Ovary (tissue), 9 donors: Measurements from ENCODE around the gene TTC28. TPM values are rescaled to one million over a fixed set of nuclear protein-coding genes. Genes with fewer than 3 reads are reported as not detected.

Experiments used
- DNase-seq, 5 donors: peaks; one replicate each; pipeline ENCODE4 v3.0.0-alpha.2; 2019 to 2020
- H3K27ac ChIP-seq, 2 donors: fragments of 200-600 bp; one replicate each; pipeline versions ENCODE4 v1.5.1 to v1.8.0; 2019 to 2022
- H3K27me3 ChIP-seq: fragments of 200-600 bp; one replicate; pipeline ENCODE4 v1.8.0; 2022
- H3K36me3 ChIP-seq: fragments of 200-600 bp; sonication (generic); one replicate; pipeline ENCODE4 v1.5.1; 2019
- H3K4me1 ChIP-seq: one replicate; pipeline ENCODE4 v1.8.1; 2013; ENCODE audit warnings: mild to moderate bottlenecking, moderate library complexity; ENCODE audit not compliant: insufficient read depth
- H3K4me3 ChIP-seq: fragments of 200-600 bp; sonication (generic); one replicate; pipeline ENCODE4 v1.5.1; 2017
- H3K9me3 ChIP-seq, 2 donors: fragments of 200-600 bp in 1 of 2; sonication (generic) in 1 of 2; one replicate each; pipeline versions ENCODE4 v1.5.1 to v1.8.1; 2013 to 2019; ENCODE audit warnings: mild to moderate bottlenecking in 1 of 2, moderate library complexity in 1 of 2
- CTCF ChIP-seq, 3 donors: fragments of 450-650 bp in 2 of 3; fragments of 200-600 bp in 1 of 3; IDR thresholded peaks; one replicate each; pipeline versions ENCODE4 v1.5.1 to v1.8.0; 2016 to 2022; ENCODE audit warnings: antibody characterized with exemption in 3 of 3, mild to moderate bottlenecking in 1 of 3
- EP300 ChIP-seq: sonication (generic); formaldehyde crosslinking; IDR thresholded peaks from one replicate; pipeline ENCODE4 v1.6.1; 2017; ENCODE audit warnings: antibody characterized with exemption
- POLR2A ChIP-seq: fragments of 450-650 bp; IDR thresholded peaks from one replicate; pipeline ENCODE4 v1.6.1; 2017; ENCODE audit warnings: antibody characterized with exemption, mild to moderate bottlenecking, moderate library complexity
- WGBS, 3 donors: extraction: QIAGEN DNeasy Blood & Tissue Kit in 1 of 3; methylation state at CpG; one replicate each; pipeline versions ENCODE4 v1.1.5 to v1.1.7; 2013 to 2017; 5-methylcytosine and 5-hydroxymethylcytosine counted together
- intact Hi-C, 4 donors: fragments of 100-400 bp; cut with DNase I; formaldehyde crosslinking; loops; one replicate each; pipeline versions ENCODE4 v1.11.0 to v1.15.1; 2022 to 2023
- polyA plus RNA-seq, 2 donors: library from polyadenylated mRNA; stranded (reverse); fragments of 200-250 nt in 1 of 2; fragments of 350-450 nt in 1 of 2; fragmentation: Illumina TruSeq in 1 of 2; extraction: RNeasy Lipid Tissue Mini Kit (QIAGEN cat#74804) in 1 of 2; gene quantifications; one replicate each; pipeline ENCODE4 v1.2.3, GENCODE V29; 2013 to 2014
- total RNA-seq, 7 donors: library from RNA; depleted of rRNA in 2 of 7; stranded (reverse); fragments of >200 nt in 2 of 7; fragmentation: NEBNext Ultra II Directional in 3 of 7; extraction: Animal tissue kit (Norgen Biotek cat#: 25700) in 3 of 7; gene quantifications; one replicate each; pipeline versions ENCODE4 v1.1.0 to v1.2.4, GENCODE V29; 2016 to 2023
- donor health status: DM: no; HTN: no; CAD: no; lungs with moderate emphysema.
- donor health status: DM: no; HTN: no; CAD: no.
- donor health status: Bipolar disorder and iron deficiency.
- donor health status: DM: yes; HTN: yes; CAD: no.
- donor health status: DM: no; HTN: no; CAD: no.
- donor health status: DM: yes; HTN: yes; CAD: no.

The TTC28 gene
- total and polyA plus RNA-seq, 9 donors: 16.7 to 127 (median 72.9) TPM

GRCh38 chr22:28601915-28602314 lies 77.7 kb downstream of the TTC28 start:
- H3K36me3 ChIP-seq: no peaks in the 10 kb centered on the region
- intact Hi-C loops: loop anchor here in 3 of 4 donors (5.0 to 10.0 kb wide), 3 partner anchors 223 to 230 kb away; no protein-coding TSS in a partner anchor
- H3K4me1 ChIP-seq: no peaks in the 10 kb centered on the region
- no peak for DNase-seq
- H3K27me3 ChIP-seq: no peaks in the 10 kb centered on the region
- no peak overlapping the region for H3K27ac ChIP-seq
- no peak overlapping the region for H3K4me3 ChIP-seq
- no peak for TF ChIP-seq EP300
- no peak for TF ChIP-seq POLR2A
- no peak for TF ChIP-seq CTCF (IDR thresholded peaks at IDR 0.05)
- H3K9me3 ChIP-seq: no peaks in the 10 kb centered on the region

- no peaks in the 10 kb centered on the region for H3K9me3 ChIP-seq
- TF ChIP-seq EP300 (no peak), CTCF (IDR thresholded peaks at IDR 0.05) (peak; percentile 48 to 72 (median 56))
- H3K4me1 ChIP-seq: no peaks in the 10 kb centered on the region
- no peak overlapping the region for H3K27ac ChIP-seq
- no peaks in the 10 kb centered on the region for H3K27me3 ChIP-seq
- no peak overlapping the region for H3K4me3 ChIP-seq
- H3K36me3 ChIP-seq: no peaks in the 10 kb centered on the region
- WGBS, 3 donors: 55 to 58% (median 56%) methylated on average over 3 of the region's 3 CpGs
- intact Hi-C loops: loop anchor here in 3 of 4 donors (5.0 to 10.0 kb wide), 3 partner anchors 224 to 232 kb away; no protein-coding TSS in a partner anchor
- DNase-seq: no peak
Measured at GRCh38 chr22:28600546-28601143, 79.0 kb downstream of the TTC28 start.

- no peaks in the 10 kb centered on the region for H3K27me3 ChIP-seq
- H3K27ac ChIP-seq: no peak overlapping the region
- no peak overlapping the region for H3K4me3 ChIP-seq
- no peaks in the 10 kb centered on the region for H3K9me3 ChIP-seq
- H3K36me3 ChIP-seq: no peaks in the 10 kb centered on the region
- 62 to 70% (median 65%) methylated on average over 2 of the region's 2 CpGs for WGBS, 3 donors
- TF ChIP-seq POLR2A (no peak), EP300 (no peak), CTCF (IDR thresholded peaks at IDR 0.05) (no peak)
- intact Hi-C loops: loop anchor here in 3 of 4 donors (5.0 to 10.0 kb wide), 4 partner anchors 225 to 547 kb away; no protein-coding TSS in a partner anchor
- H3K4me1 ChIP-seq: no peaks in the 10 kb centered on the region
- no peak for DNase-seq
Measured at GRCh38 chr22:28599693-28600092, 79.9 kb downstream of the TTC28 start.

- no peaks in the 10 kb centered on the region for H3K9me3 ChIP-seq
- no peaks in the 10 kb centered on the region for H3K36me3 ChIP-seq
- H3K27ac ChIP-seq: no peak overlapping the region
- no peak overlapping the region for H3K4me3 ChIP-seq
- 79 to 86% (median 83%) methylated on average over 3 of the region's 3 CpGs for WGBS, 3 donors
- TF ChIP-seq EP300 (no peak), CTCF (IDR thresholded peaks at IDR 0.05) (no peak), POLR2A (no peak)
- intact Hi-C loops: loop anchor here in 1 of 4 donors (5.0 kb wide), 1 partner anchor 545 kb away; no protein-coding TSS in a partner anchor
- H3K27me3 ChIP-seq: no peaks in the 10 kb centered on the region
- DNase-seq: no peak
- no peaks in the 10 kb centered on the region for H3K4me1 ChIP-seq
Measured at GRCh38 chr22:28597665-28598064, 82.0 kb downstream of the TTC28 start.
